HG02943 (cell line): Measurements from ENCODE around the gene CPEB3.
A peak's percentile ranks its signal among the peaks of the same experiment; 100 is the strongest.

Source experiments
- ATAC-seq: cut with Tn5 transposase; IDR thresholded peaks from one replicate; pipeline ENCODE4 v1.9.1; 2021; ENCODE audit warnings: mild to moderate bottlenecking, low read depth, moderate library complexity; ENCODE audit not compliant: unreplicated experiment

CPEB3 gene

DNA sequence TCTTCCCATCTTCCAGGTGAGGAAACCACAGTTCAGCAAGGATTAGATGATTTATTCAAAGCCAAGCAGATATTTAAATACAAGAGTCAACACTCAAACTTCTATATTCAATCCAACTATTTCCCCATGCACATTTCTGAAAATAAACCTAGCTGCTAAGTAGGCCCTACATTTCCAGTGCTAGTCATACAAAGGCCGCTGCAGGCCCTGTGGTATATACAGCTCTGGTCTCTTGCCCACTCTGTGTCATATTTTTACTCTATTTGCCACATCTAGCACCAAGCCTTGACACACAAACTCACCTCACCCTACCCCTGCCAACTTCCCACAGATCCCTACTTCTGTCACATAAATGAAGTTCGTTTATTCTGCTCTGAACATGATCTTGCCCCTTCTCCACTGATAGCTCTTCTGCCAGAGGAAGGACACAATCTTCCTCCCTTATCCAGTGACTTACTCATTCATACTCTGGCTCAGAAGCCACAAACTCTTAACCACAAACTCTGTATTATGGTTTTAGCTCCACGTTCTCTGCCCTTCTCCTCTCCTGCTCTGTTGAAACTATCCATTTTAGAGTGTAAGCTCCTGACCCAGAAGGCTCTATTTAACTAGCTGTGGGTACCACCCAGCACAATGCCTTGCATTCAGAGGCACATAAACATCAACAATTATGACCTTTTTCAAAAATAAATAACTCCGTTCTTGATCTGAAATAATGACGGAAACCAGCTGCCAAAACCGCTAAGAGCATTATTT, 180.7 kb downstream of the CPEB3 start:
- ATAC-seq: no peak

DNA sequence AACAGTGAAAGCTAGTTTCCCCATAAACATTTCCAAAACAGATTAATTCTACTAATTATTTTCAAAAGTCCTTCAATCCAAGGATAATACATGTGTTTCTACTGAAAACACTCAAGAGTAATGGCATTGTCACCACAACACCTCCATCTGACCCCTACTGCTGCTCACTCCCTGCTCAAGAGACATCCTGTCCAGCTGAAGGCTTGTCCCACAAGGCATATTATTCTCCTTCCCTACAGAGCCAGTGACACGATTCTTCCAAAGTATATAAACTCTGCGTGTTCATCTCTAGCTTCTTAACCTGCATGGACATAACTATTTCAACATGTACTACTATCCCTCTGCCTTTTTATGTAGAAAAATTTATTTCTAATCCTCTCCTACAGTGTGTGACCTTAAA, 182.1 kb downstream of the CPEB3 start:
- ATAC-seq: no peak

DNA sequence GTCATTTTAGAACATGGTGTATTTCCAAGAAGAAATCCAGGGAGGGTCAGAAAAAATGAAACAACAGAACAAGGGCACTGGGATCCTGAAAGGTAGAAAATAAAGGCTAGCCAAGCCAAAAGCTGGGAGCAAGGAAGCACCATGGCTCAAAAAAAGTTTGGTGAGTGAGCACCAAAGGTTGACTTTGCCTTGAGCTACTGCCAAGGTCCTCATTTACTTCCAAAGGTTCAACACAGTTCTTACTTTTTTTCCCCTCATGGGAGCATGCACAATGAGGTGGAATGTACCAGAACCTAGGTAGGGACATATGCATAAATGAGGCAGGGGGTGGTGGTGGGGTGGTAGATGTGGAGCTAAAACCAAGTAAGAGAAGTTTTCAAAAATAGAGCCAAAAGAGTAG, 182.8 kb downstream of the CPEB3 start:
- no peak for ATAC-seq

DNA sequence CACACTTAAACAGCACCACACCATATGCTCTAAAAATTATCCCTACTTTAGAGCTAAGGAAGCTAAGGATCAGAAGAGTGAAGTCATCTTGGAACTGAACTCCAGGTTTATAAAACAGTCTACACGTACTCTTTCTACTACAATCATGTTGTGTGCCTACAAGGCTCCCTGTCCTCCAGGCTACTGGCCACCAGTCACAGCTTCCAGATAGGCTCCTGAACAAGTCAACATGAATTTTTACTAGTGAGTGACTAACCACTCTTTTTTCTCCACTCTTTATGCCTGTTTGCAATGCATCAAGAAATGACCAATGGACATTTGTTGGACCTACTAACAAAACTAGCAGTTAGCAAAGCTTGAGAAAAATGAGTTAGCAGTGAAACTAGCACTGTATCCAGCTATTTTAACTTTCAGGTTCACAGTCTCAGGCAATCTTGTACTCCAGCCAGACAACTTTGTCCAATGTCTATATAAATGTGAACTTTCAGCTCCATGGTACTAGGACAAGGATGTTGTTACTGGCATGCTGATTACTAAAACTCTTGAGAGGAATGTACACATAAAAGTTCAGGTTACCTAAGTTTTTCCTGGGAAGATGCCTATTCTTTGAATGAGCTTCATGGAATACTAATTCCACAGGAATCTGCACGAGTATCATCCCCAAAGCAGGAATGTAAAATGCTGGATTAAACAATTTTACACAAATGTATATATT, 187.3 kb downstream of the CPEB3 start:
- no peak for ATAC-seq

DNA sequence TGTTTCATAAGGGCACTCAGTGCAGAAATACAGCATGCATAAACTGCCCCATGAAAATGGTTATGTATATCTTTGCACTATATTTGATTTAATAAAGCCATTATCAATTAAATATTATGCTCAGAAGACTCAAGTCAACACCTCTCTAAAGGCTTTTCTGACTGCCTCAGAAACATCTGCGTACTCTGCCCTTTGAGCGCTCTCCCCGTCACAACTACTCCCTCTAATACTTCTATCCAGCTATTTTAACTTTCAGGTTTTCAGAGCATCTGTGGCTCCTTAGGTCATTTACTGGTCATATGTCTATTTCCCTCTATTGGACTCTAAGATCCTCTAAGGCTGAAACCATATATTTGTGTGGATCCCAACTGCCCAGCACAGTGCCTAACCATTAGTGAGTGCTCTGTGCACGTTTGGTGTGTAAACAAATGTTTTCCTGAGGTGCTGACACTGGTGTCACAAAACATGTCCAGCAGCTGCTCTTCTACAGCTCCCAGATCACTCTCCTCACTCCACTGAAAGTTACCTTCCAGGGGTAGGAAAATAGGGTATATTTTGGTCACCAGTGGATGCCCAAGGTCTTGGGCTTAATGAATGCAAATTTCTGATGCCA, 188.2 kb downstream of the CPEB3 start:
- ATAC-seq: no peak

DNA sequence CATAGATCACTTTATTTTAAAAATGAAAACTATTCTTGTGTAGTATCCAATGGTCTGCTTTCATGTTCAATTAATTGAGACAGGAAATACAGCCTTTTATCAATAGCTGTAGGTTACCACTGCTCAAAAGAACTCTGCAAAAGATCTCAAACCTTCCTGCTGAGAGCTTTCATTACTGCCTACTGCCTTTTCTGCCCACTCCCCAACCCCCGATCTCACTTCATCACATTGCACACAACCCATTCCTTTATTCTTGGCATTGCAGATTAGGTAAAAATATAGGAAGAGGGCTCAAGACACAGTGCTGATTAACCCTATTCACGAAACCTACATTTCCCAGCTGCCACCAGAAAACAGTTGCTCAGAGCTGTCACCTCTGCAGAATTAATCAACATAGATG, 195.9 kb downstream of the CPEB3 start:
- ATAC-seq: no peak

DNA sequence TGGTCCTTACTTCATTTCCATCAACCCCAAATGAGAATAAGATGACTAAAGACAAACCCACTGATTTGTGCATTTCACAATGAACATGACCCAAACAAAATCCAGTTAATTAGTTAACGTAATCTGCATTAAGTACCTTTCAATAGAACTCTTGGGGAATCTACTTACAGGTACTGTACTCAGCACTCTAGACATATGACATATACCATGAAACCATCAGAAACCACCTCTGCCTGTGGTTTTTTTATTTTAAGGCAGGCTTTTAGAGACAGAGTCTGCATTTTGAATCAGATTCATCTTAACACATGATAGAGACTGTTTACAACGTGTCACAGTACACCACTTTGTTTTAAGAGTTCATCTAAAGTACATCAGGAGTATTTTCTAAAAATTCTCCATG, 198.9 kb downstream of the CPEB3 start:
- no peak for ATAC-seq

DNA sequence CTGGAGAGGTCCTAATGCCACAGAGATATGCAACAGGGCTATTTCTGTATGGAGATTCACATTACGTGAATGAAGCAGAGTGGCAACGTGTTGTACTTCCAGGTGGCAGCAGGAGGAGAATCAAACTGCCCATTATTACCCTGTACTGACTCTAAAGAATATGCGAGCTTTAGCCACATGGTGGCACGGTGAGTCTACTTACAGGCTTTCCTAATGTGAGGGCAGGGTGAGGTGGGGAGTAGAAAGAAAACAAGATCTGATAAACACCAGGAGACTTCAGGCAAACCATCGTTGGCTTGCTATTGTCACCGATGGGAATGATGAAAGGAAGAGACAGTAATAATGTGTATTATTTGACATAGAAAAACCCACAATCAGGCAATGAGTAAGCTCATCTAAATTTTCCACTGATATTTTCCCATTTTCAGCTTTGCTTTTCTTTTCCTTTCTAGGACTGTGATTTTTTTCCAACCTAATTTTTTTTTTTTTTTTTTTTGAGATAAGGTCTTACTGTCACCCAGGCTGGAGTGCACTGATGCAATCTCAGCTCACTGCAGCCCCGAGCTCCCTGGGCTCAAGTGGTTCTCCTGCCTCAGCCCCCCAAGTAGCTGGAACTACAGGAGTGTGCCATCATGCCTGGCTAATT, 203.0 kb downstream of the CPEB3 start:
- peak; percentile 96 for ATAC-seq

DNA sequence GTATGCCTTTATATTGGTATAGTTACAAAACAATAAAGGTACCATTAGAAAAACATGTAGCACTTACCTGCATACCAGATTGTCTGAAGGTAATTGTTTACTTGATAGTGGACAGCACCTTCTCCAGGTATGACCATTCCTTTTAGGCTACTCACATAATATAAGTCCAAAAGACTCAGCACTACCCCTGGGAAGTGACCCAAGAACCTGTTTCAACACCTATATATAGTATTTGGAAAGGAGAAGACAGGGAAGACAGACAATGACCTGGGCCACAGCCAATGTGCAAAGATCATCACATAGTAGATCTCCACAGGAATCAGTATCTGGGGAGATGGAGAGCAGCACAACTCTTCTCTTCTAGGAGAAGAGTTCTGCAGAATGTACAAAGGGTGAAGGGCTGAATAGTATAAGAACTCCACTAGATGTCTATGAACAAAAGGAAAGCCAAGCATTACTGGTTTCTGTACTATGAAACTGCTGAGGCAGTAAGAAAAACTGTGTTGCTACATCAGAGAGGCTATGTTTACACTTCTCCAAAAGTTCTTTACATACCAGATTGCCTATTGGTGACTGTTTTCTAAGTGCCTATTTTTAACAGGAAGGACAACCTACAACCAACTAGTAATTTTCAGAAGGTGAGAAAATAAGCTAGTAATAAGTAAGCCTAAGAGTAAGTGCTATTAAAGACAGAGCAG, 208.1 kb downstream of the CPEB3 start:
- ATAC-seq: no peak

DNA sequence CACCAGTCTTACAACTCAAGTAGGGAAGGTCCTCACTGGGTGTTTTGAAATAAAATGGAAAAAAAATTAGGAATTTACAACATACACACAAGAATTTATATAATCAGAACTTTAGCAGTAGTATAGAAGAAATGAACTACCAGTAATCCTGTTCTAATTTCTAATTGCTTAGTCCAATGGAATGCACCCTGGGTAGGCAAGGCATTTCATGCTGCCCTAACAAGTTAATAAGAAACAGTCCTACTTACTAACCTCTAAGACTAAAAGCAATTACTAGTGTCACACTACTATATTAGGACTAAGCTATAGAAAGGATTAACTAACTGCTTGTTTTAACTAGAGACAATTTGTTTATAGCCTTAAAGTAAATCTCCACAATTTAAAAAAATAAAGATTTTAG, 209.2 kb downstream of the CPEB3 start:
- no peak for ATAC-seq

DNA sequence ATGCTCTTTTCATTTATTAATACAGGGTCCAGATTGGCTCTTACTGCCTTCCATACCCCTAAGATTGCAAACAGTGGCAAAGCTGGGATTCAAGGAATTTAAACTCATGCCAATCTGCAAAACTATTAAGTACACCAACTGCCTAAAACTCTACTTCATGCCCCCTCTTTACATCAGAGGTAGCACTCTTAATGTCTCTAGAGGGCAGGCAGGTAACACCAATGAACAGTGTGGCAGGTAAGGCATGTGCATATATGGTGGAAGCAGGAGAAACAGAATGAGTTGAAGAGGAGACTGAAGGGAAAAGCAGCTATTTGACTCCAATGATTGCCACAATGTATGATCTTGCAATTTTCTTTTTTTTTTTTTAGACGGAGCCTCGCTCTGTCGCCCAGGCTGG, 210.6 kb downstream of the CPEB3 start:
- ATAC-seq: no peak

DNA sequence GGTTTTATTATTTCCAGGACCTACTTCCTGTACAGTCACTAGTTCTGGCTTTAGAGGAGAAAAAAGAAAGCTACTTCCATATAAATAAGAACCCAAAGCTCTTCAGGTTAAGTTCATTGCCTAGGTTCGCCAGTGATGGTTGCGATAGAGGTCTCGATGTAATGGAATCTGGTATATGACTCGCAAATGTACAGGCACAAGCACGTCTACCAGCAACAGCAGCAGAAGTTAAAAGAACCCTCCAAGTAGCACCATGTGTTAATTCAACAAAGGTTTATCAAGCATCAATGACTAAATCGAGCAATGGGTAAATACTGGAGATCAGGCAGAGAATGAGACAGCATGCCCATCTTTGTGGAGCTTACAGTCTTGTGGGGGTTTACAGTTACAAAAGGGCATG, 211.9 kb downstream of the CPEB3 start:
- no peak for ATAC-seq

DNA sequence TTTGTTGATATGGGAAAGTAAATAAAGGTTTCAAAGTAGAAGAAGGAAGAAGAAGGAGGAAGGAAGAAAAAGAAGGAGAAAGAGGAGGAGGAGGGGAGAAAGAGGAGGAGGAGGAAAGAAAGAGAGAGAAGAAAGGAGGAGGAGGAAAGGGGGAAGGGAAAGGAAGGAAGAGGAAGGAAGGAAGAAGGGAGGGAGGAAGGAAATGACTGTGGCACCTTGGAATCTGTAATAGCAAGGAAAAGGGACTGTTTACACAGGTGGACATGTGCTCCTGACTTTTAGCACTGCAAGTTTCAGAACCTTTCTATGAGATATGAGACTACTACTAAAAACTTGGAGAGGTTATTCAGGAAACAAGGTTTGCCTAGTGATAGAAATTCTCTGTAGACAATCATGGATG, 214.2 kb downstream of the CPEB3 start:
- ATAC-seq: no peak

DNA sequence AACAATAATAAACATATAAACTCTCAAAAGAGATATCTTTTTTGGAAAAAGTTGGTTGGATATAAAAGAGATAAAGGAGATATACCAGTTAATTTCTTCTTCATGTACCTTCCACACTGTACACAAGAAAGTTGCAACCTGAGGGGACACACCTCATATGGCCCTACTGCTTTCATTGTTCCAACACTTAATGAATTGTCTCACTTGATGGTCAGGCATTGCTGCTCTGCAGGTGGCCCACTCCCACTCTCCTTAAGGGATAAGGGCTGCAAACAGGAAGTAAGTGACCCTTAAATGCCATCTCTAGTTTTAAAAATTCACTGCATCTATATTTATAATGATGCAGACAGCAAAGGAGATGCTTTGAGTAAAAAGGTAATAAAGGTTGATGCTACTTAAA, 215.0 kb downstream of the CPEB3 start:
- no peak for ATAC-seq

DNA sequence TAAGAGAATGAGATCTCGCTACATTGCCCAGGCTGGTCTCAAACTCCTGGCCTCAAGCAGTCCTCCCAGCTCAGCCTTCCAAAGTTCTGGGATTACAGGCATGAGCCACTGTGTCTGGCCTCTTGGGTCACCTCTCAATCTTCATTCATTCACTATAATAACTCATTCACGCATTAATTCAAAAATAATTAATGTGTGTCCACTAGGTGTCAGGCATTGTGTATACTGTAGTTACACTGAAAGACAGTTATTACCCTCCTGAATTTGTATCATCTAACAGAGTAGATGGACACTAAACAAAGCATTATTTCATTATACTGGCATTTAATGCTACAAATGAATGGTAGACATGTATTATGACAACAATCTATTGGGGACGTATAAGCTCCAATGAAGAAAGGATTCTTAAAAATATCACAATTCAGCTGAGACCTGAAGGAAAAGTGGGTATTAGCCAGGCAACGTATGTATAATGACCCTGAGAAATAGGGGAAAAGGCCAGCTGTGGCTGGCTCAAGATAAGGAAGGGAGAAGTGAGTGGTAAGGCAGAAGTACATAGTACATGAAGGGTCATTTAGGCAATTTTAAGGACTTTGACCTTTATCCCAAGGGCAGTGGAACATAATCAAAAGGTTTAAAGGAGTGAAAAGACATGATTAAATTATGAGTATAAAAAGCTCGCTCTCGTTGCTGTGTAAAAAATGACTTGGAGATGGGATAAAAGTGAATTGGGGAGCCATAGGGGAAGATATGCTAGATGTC, 216.6 kb downstream of the CPEB3 start:
- no peak for ATAC-seq

DNA sequence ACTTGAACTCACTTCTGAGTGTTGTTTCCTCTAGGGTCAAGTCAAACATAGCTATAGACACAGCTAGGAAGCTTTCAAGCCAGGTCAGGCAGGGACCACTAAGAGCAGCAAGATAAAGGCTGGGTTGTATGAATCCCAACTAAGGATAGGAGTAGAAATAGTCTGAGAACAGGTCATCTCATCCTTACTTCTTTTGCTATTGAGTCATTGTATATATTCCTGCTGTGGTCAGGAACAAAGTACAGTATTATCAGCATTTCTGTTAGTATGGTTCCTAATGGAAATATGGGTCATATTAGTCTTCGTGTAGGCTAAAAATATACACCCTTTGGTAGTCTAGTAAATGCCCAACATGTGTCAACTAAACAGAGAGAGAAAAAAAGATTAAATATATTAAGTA, 222.0 kb downstream of the CPEB3 start:
- ATAC-seq: no peak

DNA sequence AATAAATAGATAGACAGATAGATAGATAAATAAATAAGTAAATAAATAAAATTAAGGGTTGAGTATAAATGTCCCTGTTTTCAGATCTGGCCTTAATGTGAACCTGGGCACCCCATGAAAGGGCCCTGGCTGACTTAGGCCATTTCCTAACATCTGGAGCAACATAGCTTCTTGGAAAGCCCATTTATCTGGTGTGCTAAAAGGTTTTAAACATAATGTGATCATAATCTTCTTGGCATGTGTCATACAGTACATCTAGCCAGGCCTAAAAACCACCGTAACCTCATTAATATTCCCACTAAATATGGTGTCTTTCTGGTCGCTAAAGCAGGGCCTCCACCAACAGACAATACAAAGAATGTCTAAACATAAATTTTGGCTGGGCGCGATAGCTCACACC, 224.5 kb downstream of the CPEB3 start:
- ATAC-seq: no peak

DNA sequence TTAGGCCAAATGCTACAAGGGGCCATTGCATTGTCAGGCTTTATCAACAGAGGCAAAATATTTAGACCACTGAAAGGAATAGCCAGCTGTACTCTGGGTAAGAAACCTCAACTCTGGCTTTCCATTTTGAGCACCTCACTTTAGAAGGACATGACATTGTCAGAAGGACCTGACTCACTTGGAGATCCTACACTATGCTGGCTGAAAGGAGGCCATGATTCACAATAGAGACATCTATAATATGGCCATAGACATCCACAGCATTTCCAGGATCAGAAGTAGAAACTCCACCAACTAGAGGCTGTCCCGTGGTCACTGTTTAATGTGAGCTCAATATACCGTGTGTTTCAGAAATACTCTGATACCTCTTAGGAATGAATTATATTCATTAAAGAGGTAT, 226.4 kb downstream of the CPEB3 start:
- ATAC-seq: no peak

DNA sequence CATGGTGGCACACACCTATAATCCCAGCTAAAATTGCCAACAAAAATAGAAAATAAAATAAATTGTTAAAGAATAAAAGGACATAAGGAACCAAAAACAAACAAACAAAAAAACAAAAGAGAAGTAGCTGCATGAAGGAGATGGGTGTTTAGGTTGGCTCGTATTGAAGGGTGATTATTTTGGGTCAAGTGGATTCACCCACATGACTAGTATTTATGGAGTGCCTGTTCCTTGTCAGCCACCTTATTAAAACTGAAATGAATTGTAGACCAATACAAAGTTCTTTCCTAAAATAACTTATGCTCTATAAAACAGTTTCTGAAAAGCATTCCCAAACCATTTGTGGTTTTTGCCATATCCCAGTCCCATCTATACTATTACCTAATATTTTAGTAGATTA, 228.6 kb downstream of the CPEB3 start:
- no peak for ATAC-seq

DNA sequence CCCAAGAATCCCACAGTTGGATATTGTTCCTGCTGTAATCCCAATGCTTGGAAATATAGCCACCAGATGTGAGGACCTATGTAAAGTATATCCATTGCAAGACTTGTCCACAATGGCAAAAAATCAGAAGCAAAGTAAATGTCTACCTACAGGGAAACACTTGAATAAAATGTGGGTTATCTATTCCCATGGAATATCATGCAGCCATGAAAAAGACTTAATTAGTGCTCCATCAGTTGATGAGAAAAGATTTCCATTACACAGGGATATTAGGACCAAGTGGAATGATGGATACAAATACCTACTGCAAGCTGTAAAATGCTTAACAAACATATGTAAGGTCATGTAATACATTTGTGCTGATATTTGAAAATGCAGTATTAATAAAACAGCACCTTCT, 236.1 kb downstream of the CPEB3 start:
- ATAC-seq: no peak
